Measurements from ENCODE around the gene NHLH1. TPM values are rescaled to one million over a fixed set of nuclear protein-coding genes. Genes with fewer than 3 reads are reported as not detected.

The NHLH1 gene
- total and polyA plus RNA-seq, 2 of the 4 experiments (the other 2 are of a cell fraction), result 0.14 TPM; not detected in 1

- DNase-seq, result no peak
- Histone ChIP-seq H3K23ac (ENCODE audit: low read depth, low read length) (no peak overlapping the region), H2AFZ (replicated peaks; ENCODE audit: low read length, poor library complexity) (no peak overlapping the region), H2BK120ac (ENCODE audit: low read depth, low read length) (no peak overlapping the region), H3K27ac (ENCODE audit: insufficient read depth, low read length) (no peak overlapping the region), H3K4ac (ENCODE audit: low read depth, low read length) (no peak overlapping the region), H3K18ac (ENCODE audit: low read depth, low read length) (no peak overlapping the region), H3K4me1 (ENCODE audit: control insufficient read depth, insufficient read depth, low read length) (peaks cover 2% of the 10 kb centered on the region; the same call in 1 of the 2 replicates), H4K20me1 (ENCODE audit: insufficient read depth, low read length) (no peaks in the 10 kb centered on the region; the same call in 1 of the 2 replicates), H3K9me1 (ENCODE audit: insufficient read depth, low read length) (no peaks in the 10 kb centered on the region; the same call in 1 of the 2 replicates), H2BK15ac (ENCODE audit: low read depth, low read length) (no peak overlapping the region), H3K56ac (ENCODE audit: extremely low read depth, insufficient read depth, low read length) (no peak overlapping the region), H2BK20ac (ENCODE audit: low read depth, low read length) (no peak overlapping the region; the same call in 1 of the 2 replicates), H3K9me3 (ENCODE audit: control insufficient read depth, insufficient read depth, low read length) (no peaks in the 10 kb centered on the region), H3K79me1 (ENCODE audit: low read depth in 1 of 2, low read length in 2 of 2) (no peaks in the 10 kb centered on the region), H4K5ac (ENCODE audit: low read depth, low read length) (no peak overlapping the region; the same call in 1 of the 2 replicates), H2AK5ac (ENCODE audit: low read depth, low read length) (0 out of 2 replicates have a peak overlapping the region, but pooled peaks have one; percentile 50), H3K36me3 (ENCODE audit: control insufficient read depth, insufficient read depth, low read length) (peaks cover 15% of the 10 kb centered on the region), H3K4me3 (ENCODE audit: insufficient read depth, low read depth, low read length) (no peak overlapping the region), H4K8ac (ENCODE audit: low read depth in 2 of 2, low read length in 2 of 2) (no peak overlapping the region; a peak in 1 of 4 replicates), H3K27me3 (ENCODE audit: control insufficient read depth, insufficient read depth, low read length) (no peaks in the 10 kb centered on the region; the same call in 1 of the 2 replicates), H2AK9ac (replicated peaks; ENCODE audit: low read depth, low read length, poor library complexity) (no peak overlapping the region), H3K9ac (ENCODE audit: low read depth, low read length) (no peak overlapping the region), H3K14ac (replicated peaks; ENCODE audit: low read depth, low read length) (no peak overlapping the region; the same call in 1 of the 2 replicates), H2BK5ac (ENCODE audit: low read depth, low read length, poor library complexity, severe bottlenecking) (no peak overlapping the region), H3K4me2 (ENCODE audit: low read depth, low read length) (no peak overlapping the region), H4K91ac (ENCODE audit: insufficient read depth, low read depth, low read length) (no peak overlapping the region)
- intact Hi-C loops (cut with micrococcal nuclease), result no loop called here
- ChIA-PET CTCF (interaction anchor here (0.6 to 1.0 kb wide), 2 partner anchors 13 to 18 kb away, joined by 3 to 4 read pairs; no protein-coding TSS in a partner anchor), POLR2A (ENCODE audit: unreplicated experiment) (interaction anchor here (0.6 kb wide), 2 partner anchors 22 to 733 kb away, joined by 3 to 5 read pairs; no protein-coding TSS in a partner anchor)
- in situ Hi-C loops (cut with MboI; ENCODE audit: low sequenced_read_pairs), result no loop called here
- dilution Hi-C loops (cut with HindIII; ENCODE audit: low sequenced_read_pairs, unreplicated experiment), result no loop called here
- BruUV-seq (replicated peaks), result no TSS peak
- WGBS, 2 experiments (ENCODE audit: extremely low coverage in 2 of 2, insufficient read length in 1 of 2), result 20% methylated on average over 1 of the region's 5 CpGs; no CpG with 5 or more reads in 1 of the 2 experiments
- TF ChIP-seq, protein P1, sequence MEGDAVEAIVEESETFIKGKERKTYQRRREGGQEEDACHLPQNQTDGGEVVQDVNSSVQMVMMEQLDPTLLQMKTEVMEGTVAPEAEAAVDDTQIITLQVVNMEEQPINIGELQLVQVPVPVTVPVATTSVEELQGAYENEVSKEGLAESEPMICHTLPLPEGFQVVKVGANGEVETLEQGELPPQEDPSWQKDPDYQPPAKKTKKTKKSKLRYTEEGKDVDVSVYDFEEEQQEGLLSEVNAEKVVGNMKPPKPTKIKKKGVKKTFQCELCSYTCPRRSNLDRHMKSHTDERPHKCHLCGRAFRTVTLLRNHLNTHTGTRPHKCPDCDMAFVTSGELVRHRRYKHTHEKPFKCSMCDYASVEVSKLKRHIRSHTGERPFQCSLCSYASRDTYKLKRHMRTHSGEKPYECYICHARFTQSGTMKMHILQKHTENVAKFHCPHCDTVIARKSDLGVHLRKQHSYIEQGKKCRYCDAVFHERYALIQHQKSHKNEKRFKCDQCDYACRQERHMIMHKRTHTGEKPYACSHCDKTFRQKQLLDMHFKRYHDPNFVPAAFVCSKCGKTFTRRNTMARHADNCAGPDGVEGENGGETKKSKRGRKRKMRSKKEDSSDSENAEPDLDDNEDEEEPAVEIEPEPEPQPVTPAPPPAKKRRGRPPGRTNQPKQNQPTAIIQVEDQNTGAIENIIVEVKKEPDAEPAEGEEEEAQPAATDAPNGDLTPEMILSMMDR (conservative IDR thresholded peaks at IDR 0.05; ENCODE audit: low read depth, low read length), result no peak
- TF ChIP-seq USF2 (IDR thresholded peaks at IDR 0.05; ENCODE audit: low read depth, low read length) (no peak), CEBPB (IDR thresholded peaks at IDR 0.05; ENCODE audit: low read depth, low read length) (no peak), MXI1 (IDR thresholded peaks at IDR 0.05; ENCODE audit: borderline replicate concordance, low read depth, low read length) (no peak), FOS (IDR thresholded peaks at IDR 0.05; ENCODE audit: low read depth, low read length) (no peak), RFX5 (IDR thresholded peaks at IDR 0.05; ENCODE audit: low read depth, low read length) (no peak), CHD1 (IDR thresholded peaks at IDR 0.05; ENCODE audit: low read depth, low read length) (no peak), BHLHE40 (IDR thresholded peaks at IDR 0.05; ENCODE audit: low read depth, low read length) (no peak), MAFK (IDR thresholded peaks at IDR 0.05; ENCODE audit: low read depth, low read length) (no peak), RAD21 (IDR thresholded peaks at IDR 0.05; ENCODE audit: low read length) (no peak), SMC3 (IDR thresholded peaks at IDR 0.05; ENCODE audit: low read depth, low read length) (no peak), NFE2L2 (IDR thresholded peaks at IDR 0.05; ENCODE audit: low read depth, low read length) (no peak), MAZ (IDR thresholded peaks at IDR 0.05; ENCODE audit: borderline replicate concordance, low read depth, low read length) (no peak), POLR2A (IDR thresholded peaks at IDR 0.05; ENCODE audit: low read depth, low read length) (no peak)
- TF ChIP-seq, protein P2, sequence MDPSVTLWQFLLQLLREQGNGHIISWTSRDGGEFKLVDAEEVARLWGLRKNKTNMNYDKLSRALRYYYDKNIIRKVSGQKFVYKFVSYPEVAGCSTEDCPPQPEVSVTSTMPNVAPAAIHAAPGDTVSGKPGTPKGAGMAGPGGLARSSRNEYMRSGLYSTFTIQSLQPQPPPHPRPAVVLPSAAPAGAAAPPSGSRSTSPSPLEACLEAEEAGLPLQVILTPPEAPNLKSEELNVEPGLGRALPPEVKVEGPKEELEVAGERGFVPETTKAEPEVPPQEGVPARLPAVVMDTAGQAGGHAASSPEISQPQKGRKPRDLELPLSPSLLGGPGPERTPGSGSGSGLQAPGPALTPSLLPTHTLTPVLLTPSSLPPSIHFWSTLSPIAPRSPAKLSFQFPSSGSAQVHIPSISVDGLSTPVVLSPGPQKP (IDR thresholded peaks at IDR 0.05; ENCODE audit: borderline replicate concordance, low read depth, low read length), result no peak
- no peak for ATAC-seq (ENCODE audit: low read depth)
Observed at GRCh38 chr1:160363010-160363409, 3.9 kb upstream of the NHLH1 start.
